H1 (cell line): ENCODE data around the gene KIF5A. TPM values are rescaled to one million over a fixed set of nuclear protein-coding genes. Genes with fewer than 3 reads are reported as not detected.

ENCODE experiments used
- CTCF ChIA-PET: fragments of 300-600 bp; sonication (Branson Sonifier 250); formaldehyde crosslinking; loops from one replicate; lab custom pipeline; 2021; ENCODE audit not compliant: partially characterized antibody; lab: Charles Lee
- POLR2A ChIA-PET: fragments of 300-600 bp; sonication (Branson Sonifier 250); formaldehyde crosslinking; loops from one replicate; lab custom pipeline; 2021; ENCODE audit warnings: inconsistent platforms; ENCODE audit not compliant: partially characterized antibody; lab: Charles Lee
- DNase-seq, 2 experiments: peaks; one replicate each; pipeline versions ENCODE4 v3.0.0 to v3.0.0-alpha.2; 2010 to 2022; ENCODE audit warnings: low spot score in 2 of 2, low read depth in 1 of 2, mixed read lengths in 1 of 2
- FAIRE-seq: peaks from 2 replicates; lab custom pipeline; 2011; peaks lifted over from hg19 to GRCh38; lab: Jason Lieb, UNC
- H2AFZ ChIP-seq: 2 replicates; pipeline ENCODE4 v1.8.1; 2012; ENCODE audit warnings: low read length, inconsistent platforms
- H2AK5ac ChIP-seq: 2 replicates; pipeline ENCODE4 v1.6.1; 2013; ENCODE audit warnings: low read depth, low read length
- H2BK120ac ChIP-seq: replicated peaks from 2 replicates; pipeline ENCODE3; 2013; ENCODE audit warnings: low read depth, low read length, inconsistent platforms
- H2BK12ac ChIP-seq: 2 replicates; pipeline ENCODE4 v1.6.1; 2013; ENCODE audit warnings: low read depth, low read length
- H2BK15ac ChIP-seq: 2 replicates; pipeline ENCODE4 v1.6.1; 2013; ENCODE audit warnings: low read length
- H2BK20ac ChIP-seq: 2 replicates; pipeline ENCODE4 v1.6.1; 2013; ENCODE audit warnings: low read length
- H2BK5ac ChIP-seq: 2 replicates; pipeline ENCODE4 v1.6.1; 2013; ENCODE audit warnings: low read depth, low read length
- H3K14ac ChIP-seq: 2 replicates; pipeline ENCODE4 v1.6.1; 2013; ENCODE audit warnings: inconsistent platforms; ENCODE audit not compliant: insufficient read length
- H3K18ac ChIP-seq: 2 replicates; pipeline ENCODE4 v1.6.1; 2013; ENCODE audit warnings: low read length; ENCODE audit errors: extremely low read depth
- H3K23ac ChIP-seq: 2 replicates; pipeline ENCODE4 v1.6.1; 2013; ENCODE audit warnings: inconsistent platforms; ENCODE audit not compliant: insufficient read length
- H3K23me2 ChIP-seq: 2 replicates; pipeline ENCODE4 v1.6.1; 2013; ENCODE audit warnings: low read depth, low read length
- H3K27ac ChIP-seq: 2 replicates; pipeline ENCODE4 v1.6.1; 2011; ENCODE audit warnings: low read depth, low read length, inconsistent platforms
- H3K27me3 ChIP-seq, 4 experiments: replicated peaks in 1 of 4; 1 replicate in 1 of 4; 2 replicates in 3 of 4; pipeline versions ENCODE4 v1.6.1 to v1.8.1; 2011 to 2013; ENCODE audit warnings: low read length in 3 of 4, mild to moderate bottlenecking in 3 of 4, inconsistent platforms in 2 of 4, mixed read lengths in 2 of 4, moderate library complexity in 1 of 4; ENCODE audit not compliant: control insufficient read depth in 3 of 4, insufficient read depth in 3 of 4; ENCODE audit errors: extremely low read depth in 1 of 4
- H3K36me3 ChIP-seq, 4 experiments: 2 replicates each; pipeline versions ENCODE4 v1.6.1 to v1.8.1; 2011 to 2013; ENCODE audit warnings: mild to moderate bottlenecking in 4 of 4, low read length in 3 of 4, moderate library complexity in 2 of 4, control low read depth in 1 of 4, inconsistent platforms in 1 of 4; ENCODE audit not compliant: insufficient read depth in 4 of 4, control insufficient read depth in 2 of 4
- H3K4ac ChIP-seq: replicated peaks from 2 replicates; pipeline ENCODE3; 2013; ENCODE audit warnings: low read length, low read depth, mixed read lengths, inconsistent platforms; ENCODE audit not compliant: insufficient read length
- H3K4me1 ChIP-seq, 4 experiments: replicated peaks in 1 of 4; 1 replicate in 1 of 4; 2 replicates in 3 of 4; pipeline versions ENCODE4 v1.6.1 to v1.8.1; 2011 to 2013; ENCODE audit warnings: low read length in 3 of 4, inconsistent platforms in 2 of 4, mixed read lengths in 1 of 4; ENCODE audit not compliant: insufficient read depth in 4 of 4, control insufficient read depth in 3 of 4
- H3K4me2 ChIP-seq, 2 experiments: 2 replicates each; pipeline versions ENCODE4 v1.6.1 to v1.8.1; 2011 to 2013; ENCODE audit warnings: low read depth in 2 of 2, low read length in 2 of 2, control low read depth in 1 of 2, inconsistent platforms in 1 of 2, mild to moderate bottlenecking in 1 of 2; ENCODE audit not compliant: insufficient read depth in 1 of 2
- H3K4me3 ChIP-seq, 4 experiments: fragments of 200-600, 300-600 bp in 1 of 4; sonication (generic), shearing (Covaris generic), sonication (Bioruptor Twin) in 1 of 4; 2 replicates each; pipeline versions ENCODE4 v1.5.1 to v1.8.1; 2011 to 2016; ENCODE audit warnings: low read length in 4 of 4, low read depth in 3 of 4, control low read depth in 2 of 4, inconsistent platforms in 2 of 4, mild to moderate bottlenecking in 2 of 4, mixed read lengths in 1 of 4, moderate library complexity in 1 of 4; ENCODE audit not compliant: insufficient read depth in 2 of 4; ENCODE audit errors: extremely low read depth in 1 of 4
- H3K56ac ChIP-seq: replicated peaks from 2 replicates; pipeline ENCODE3; 2013; ENCODE audit warnings: low read depth, mild to moderate bottlenecking, mixed read lengths, low read length, inconsistent platforms; ENCODE audit not compliant: insufficient read length
- H3K79me1 ChIP-seq: 2 replicates; pipeline ENCODE4 v1.6.1; 2013; ENCODE audit warnings: low read depth, low read length, control low read depth
- H3K79me2 ChIP-seq, 2 experiments: 2 replicates each; pipeline versions ENCODE4 v1.6.1 to v1.8.1; 2012 to 2013; ENCODE audit warnings: low read length in 2 of 2, mild to moderate bottlenecking in 2 of 2, inconsistent platforms in 1 of 2; ENCODE audit not compliant: insufficient read depth in 2 of 2, control insufficient read depth in 1 of 2
- H3K9ac ChIP-seq, 4 experiments: replicated peaks in 1 of 4; 1 replicate in 1 of 4; 2 replicates in 3 of 4; pipeline versions ENCODE4 v1.6.1 to v1.8.1; 2011 to 2013; ENCODE audit warnings: low read depth in 3 of 4, low read length in 3 of 4, control low read depth in 2 of 4, mild to moderate bottlenecking in 2 of 4, moderate library complexity in 2 of 4, inconsistent platforms in 1 of 4; ENCODE audit errors: extremely low read depth in 1 of 4
- H3K9me3 ChIP-seq, 2 experiments: 2 replicates each; pipeline versions ENCODE4 v1.6.1 to v1.8.1; 2012 to 2013; ENCODE audit warnings: mild to moderate bottlenecking in 2 of 2, moderate library complexity in 2 of 2, control low read depth in 1 of 2, inconsistent platforms in 1 of 2, low read depth in 1 of 2, low read length in 1 of 2, mixed read lengths in 1 of 2; ENCODE audit not compliant: insufficient read depth in 2 of 2
- H4K20me1 ChIP-seq, 2 experiments: replicated peaks in 1 of 2; 2 replicates each; pipeline versions ENCODE3 to v1.8.1; 2011 to 2013; ENCODE audit warnings: inconsistent platforms in 2 of 2, low read length in 2 of 2, mild to moderate bottlenecking in 1 of 2; ENCODE audit not compliant: insufficient read depth in 2 of 2, control insufficient read depth in 1 of 2
- H4K5ac ChIP-seq: 2 replicates; pipeline ENCODE4 v1.6.1; 2013; ENCODE audit warnings: low read length, low read depth, mixed read lengths, inconsistent platforms; ENCODE audit not compliant: insufficient read length
- H4K8ac ChIP-seq: 2 replicates; pipeline ENCODE4 v1.8.0; 2013; ENCODE audit warnings: mild to moderate bottlenecking, moderate library complexity, low read length, inconsistent platforms; ENCODE audit not compliant: insufficient read depth; ENCODE audit errors: extremely low read depth
- H4K91ac ChIP-seq: replicated peaks from 2 replicates; pipeline ENCODE3; 2013; ENCODE audit warnings: low read length, mixed read lengths, inconsistent platforms; ENCODE audit not compliant: insufficient read length
- GTF2F1 ChIP-seq: IDR thresholded peaks from 2 replicates; pipeline ENCODE4 v1.6.1; 2012; ENCODE audit warnings: low read depth, low read length, improper control_type of control experiment, borderline replicate concordance
- POU5F1 ChIP-seq: IDR thresholded peaks from 2 replicates; pipeline ENCODE4 v1.6.1; 2011; ENCODE audit warnings: low read depth, mild to moderate bottlenecking, low read length, moderate library complexity
- WGBS, 2 experiments: shearing (Covaris generic) in 1 of 2; methylation state at CpG; one replicate each; pipeline versions ENCODE4 v1.1.6 to v1.1.7; 2013 to 2015; ENCODE audit warnings: low lambda C conversion rate in 2 of 2, mixed read lengths in 2 of 2, inconsistent platforms in 1 of 2, low coverage in 1 of 2, missing lambda C conversion rate in 1 of 2; ENCODE audit not compliant: insufficient replicate concordance in 2 of 2, insufficient coverage in 1 of 2, insufficient read length in 1 of 2; ENCODE audit errors: extremely low coverage in 1 of 2, missing lambda C conversion rate in 1 of 2; 5-methylcytosine and 5-hydroxymethylcytosine counted together
- polyA plus RNA-seq, 7 experiments: library from polyadenylated mRNA; depleted of rRNA in 3 of 7; stranded (reverse) in 5 of 7; unstranded in 2 of 7; fragments of >200 nt in 5 of 7; fragments of 200-250 nt in 2 of 7; gene quantifications; 1 replicate in 5 of 7; 2 replicates in 1 of 7; 4 replicates in 1 of 7; pipeline versions ENCODE4 v1.2.1 to v1.2.3, GENCODE V29; 2011 to 2013; ENCODE audit warnings: missing spikeins in 2 of 7, mixed read lengths in 2 of 7
- total RNA-seq: library from RNA; stranded (reverse); fragmentation: NEBNext Ultra II Directional; extraction: Animal tissue kit (Norgen Biotek cat#: 25700); gene quantifications from 2 replicates; pipeline ENCODE4 v1.2.1, GENCODE V29; 2021
- TF ChIP-seq, protein P1 (sequence below): IDR thresholded peaks from 2 replicates; pipeline ENCODE4 v1.6.1; 2012; ENCODE audit warnings: low read length, inconsistent platforms

KIF5A gene
- total and polyA plus RNA-seq, 2 of the 8 experiments (the other 6 are each of a cell fraction or from before 2014, with no cell fraction given) = 10.7 to 21.9 TPM

DNA sequence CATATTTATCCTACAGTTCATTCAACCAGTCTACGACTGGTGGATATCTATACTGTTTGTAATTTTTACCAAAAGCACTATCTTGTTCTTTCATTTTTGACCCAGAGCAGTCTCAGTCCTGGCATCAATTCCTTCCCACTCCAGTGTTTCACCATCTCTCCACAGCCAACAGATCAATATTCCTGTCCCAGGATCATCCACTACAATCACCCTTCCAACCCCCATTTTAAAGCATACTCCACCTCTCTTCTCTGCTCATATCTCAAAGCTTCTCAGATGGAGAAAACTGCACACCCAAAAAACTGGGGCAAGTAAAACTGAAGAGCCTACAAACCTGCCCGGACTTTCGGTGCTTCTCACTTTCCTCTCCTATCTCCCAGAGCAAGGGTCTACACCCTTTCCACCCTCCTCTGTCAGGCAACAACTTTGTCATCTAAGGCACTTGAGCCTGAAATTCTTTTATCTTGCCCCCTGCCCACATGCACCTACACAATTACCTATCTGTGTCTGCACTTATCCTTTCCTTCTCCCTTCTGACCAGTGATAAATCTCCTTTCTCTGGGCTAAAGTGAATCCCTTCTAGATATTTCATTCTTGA is 37.1 kb downstream of the KIF5A start:
- peaks cover 2 to 5% (median 3%) of the 10 kb centered on the region in 4 experiments; a peak in 6 of 7 replicates for H3K4me1 ChIP-seq
- H3K79me2 ChIP-seq = peaks cover 3 to 6% of the 10 kb centered on the region in 2 experiments; a peak in 2 of 4 replicates
- no peak overlapping the region for H3K4ac ChIP-seq
- no peak overlapping the region for H3K56ac ChIP-seq
- H2AFZ ChIP-seq = no peak overlapping the region
- no peaks in the 10 kb centered on the region for H3K9me3 ChIP-seq
- H4K20me1 ChIP-seq = peaks cover 3 to 4% of the 10 kb centered on the region in 2 experiments
- FAIRE-seq (no peak), DNase-seq (no peak)
- ChIA-PET CTCF (interaction anchor here (1.1 to 7.8 kb wide), 4 partner anchors 16 to 37 kb away, joined by 3 to 201 read pairs (median 93); partner anchors contain the start of gene ARHGEF25), POLR2A (interaction anchor here (0.6 to 1.0 kb wide), 2 partner anchors 13 to 33 kb away, joined by 3 read pairs; no protein-coding TSS in a partner anchor)
- no peak overlapping the region for H2BK5ac ChIP-seq
- H3K36me3 ChIP-seq = peaks cover 0 to 14% (median under 1%) of the 10 kb centered on the region in 4 experiments; a peak in 5 of 8 replicates
- no peak overlapping the region for H2BK20ac ChIP-seq
- H3K4me2 ChIP-seq = no peak overlapping the region
- 92% methylated on average over 3 of the region's 3 CpGs; no CpG with 5 or more reads in 1 of the 2 experiments for WGBS, 2 experiments
- H2BK15ac ChIP-seq = no peak overlapping the region
- no peaks in the 10 kb centered on the region for H3K27me3 ChIP-seq
- no peak overlapping the region for H3K4me3 ChIP-seq
- no peak overlapping the region for H2BK120ac ChIP-seq
- H2AK5ac ChIP-seq = no peak overlapping the region
- no peak overlapping the region for H3K18ac ChIP-seq
- no peak overlapping the region for H4K5ac ChIP-seq
- H3K23ac ChIP-seq = no peak overlapping the region
- no peak overlapping the region for H3K14ac ChIP-seq
- no peaks in the 10 kb centered on the region for H3K79me1 ChIP-seq
- H3K23me2 ChIP-seq = peaks cover 13% of the 10 kb centered on the region; the same call in 1 of the 2 replicates
- no peak overlapping the region for H3K9ac ChIP-seq
- no peak overlapping the region for H4K8ac ChIP-seq
- H2BK12ac ChIP-seq = no peak overlapping the region
- no peak overlapping the region for H4K91ac ChIP-seq
- no peak overlapping the region for H3K27ac ChIP-seq
- TF ChIP-seq POU5F1 = no peak
- TF ChIP-seq, protein P1, sequence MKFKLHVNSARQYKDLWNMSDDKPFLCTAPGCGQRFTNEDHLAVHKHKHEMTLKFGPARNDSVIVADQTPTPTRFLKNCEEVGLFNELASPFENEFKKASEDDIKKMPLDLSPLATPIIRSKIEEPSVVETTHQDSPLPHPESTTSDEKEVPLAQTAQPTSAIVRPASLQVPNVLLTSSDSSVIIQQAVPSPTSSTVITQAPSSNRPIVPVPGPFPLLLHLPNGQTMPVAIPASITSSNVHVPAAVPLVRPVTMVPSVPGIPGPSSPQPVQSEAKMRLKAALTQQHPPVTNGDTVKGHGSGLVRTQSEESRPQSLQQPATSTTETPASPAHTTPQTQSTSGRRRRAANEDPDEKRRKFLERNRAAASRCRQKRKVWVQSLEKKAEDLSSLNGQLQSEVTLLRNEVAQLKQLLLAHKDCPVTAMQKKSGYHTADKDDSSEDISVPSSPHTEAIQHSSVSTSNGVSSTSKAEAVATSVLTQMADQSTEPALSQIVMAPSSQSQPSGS = no peak
- TF ChIP-seq GTF2F1 = no peak
